ENCODE measurements around the gene GNAL. TPM values are rescaled to one million over a fixed set of nuclear protein-coding genes. Genes with fewer than 3 reads are reported as not detected.

Gene GNAL
- total and polyA plus RNA-seq, 2 experiments from 2014 or later = 7.5 to 21.6 TPM

DNA sequence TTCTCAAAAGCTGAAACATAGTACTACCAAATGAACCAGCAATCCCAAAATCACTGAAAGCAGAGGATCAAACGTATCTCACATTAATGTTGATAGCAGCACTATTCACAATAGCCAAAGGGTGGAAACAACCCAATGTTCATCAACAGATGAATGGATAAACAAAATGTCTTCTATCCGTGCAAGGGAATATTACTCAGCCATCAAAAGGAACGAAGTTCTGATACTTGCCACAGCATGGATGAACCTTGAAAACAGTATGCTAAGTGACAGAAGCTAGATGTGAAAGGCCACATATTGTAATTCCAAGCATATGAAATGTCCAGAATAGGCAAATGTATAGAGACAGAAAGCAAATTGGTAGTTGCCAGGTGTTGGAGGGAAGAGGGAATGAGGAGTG, 105.1 kb downstream of the GNAL start:
- no peak overlapping the region for H3K27ac Mint-ChIP-seq

DNA sequence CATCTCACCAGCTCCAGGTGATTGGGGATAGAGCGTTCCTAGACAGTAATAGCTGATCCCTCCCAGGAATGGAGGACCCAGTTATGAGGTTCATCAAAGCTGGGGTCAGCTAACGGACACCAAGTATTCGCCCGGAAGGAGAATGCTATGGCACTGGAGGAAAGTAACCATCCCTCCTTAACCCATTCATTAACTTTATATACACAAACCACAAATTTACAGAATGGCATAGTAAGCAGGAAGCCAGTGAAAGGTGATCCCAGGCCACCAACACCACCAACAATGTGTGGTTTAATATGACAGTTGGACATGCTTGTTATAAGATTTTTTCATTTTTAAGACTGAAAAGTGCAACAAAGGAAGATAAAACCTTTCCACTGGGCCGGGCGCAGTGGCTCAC, 106.9 kb downstream of the GNAL start:
- H3K36me3 Mint-ChIP-seq (ENCODE audit: low read depth) = peaks cover 7% of the 10 kb centered on the region; the same call in 2 of the 3 replicates
- H3F3A ChIP-seq (replicated peaks; ENCODE audit: low read depth) = no peaks in the 10 kb centered on the region
- no peak overlapping the region for H3K27ac Mint-ChIP-seq
- H3K27me3 Mint-ChIP-seq (ENCODE audit: insufficient read depth, low read depth, poor library complexity) = no peaks in the 10 kb centered on the region
- H3K27me3 ChIP-seq (ENCODE audit: insufficient read depth) = no peaks in the 10 kb centered on the region
- no peak overlapping the region for H3K27ac ChIP-seq (ENCODE audit: low read depth)
- DNase-seq (ENCODE audit: low spot score) = no peak
- H3K36me3 ChIP-seq (ENCODE audit: insufficient read depth) = no peaks in the 10 kb centered on the region; the same call in 1 of the 2 replicates
- H3K4me3 Mint-ChIP-seq = no peak overlapping the region
- peaks cover 18% of the 10 kb centered on the region; the same call in 2 of the 3 replicates for H3K4me1 Mint-ChIP-seq
- no peak for ATAC-seq
- peaks cover 2% of the 10 kb centered on the region; the same call in 1 of the 3 replicates for H3K9me3 Mint-ChIP-seq
- H3K9me2 ChIP-seq (ENCODE audit: insufficient read depth) = no peaks in the 10 kb centered on the region
- H3K4me3 ChIP-seq = no peak overlapping the region
- no peaks in the 10 kb centered on the region for H4K20me1 ChIP-seq (replicated peaks; ENCODE audit: insufficient read depth)
- no peak for TF ChIP-seq CREB1 (CRISPR knock-in tag; IDR thresholded peaks at IDR 0.05; ENCODE audit: low read depth)
- no peaks in the 10 kb centered on the region for H3K79me2 ChIP-seq (replicated peaks; ENCODE audit: insufficient read depth)
- H2AFZ ChIP-seq = no peak overlapping the region
- H3K4me2 ChIP-seq = no peak overlapping the region
- peaks cover 8% of the 10 kb centered on the region; the same call in 1 of the 2 replicates for H3K4me1 ChIP-seq (ENCODE audit: insufficient read depth)

More for the DNA sequence above, 105.1 kb downstream of the GNAL start:
- no peaks in the 10 kb centered on the region; the same call in 1 of the 2 replicates for H3K36me3 ChIP-seq (ENCODE audit: insufficient read depth)
- peaks cover 7% of the 10 kb centered on the region; the same call in 2 of the 3 replicates for H3K36me3 Mint-ChIP-seq (ENCODE audit: low read depth)
- no peak overlapping the region for H3K27ac ChIP-seq (ENCODE audit: low read depth)
- no peaks in the 10 kb centered on the region for H3F3A ChIP-seq (replicated peaks; ENCODE audit: low read depth)
- no peak for DNase-seq (ENCODE audit: low spot score)
- peaks cover 5% of the 10 kb centered on the region for H3K27me3 Mint-ChIP-seq (ENCODE audit: insufficient read depth, low read depth, poor library complexity)
- no peak overlapping the region for H3K4me2 ChIP-seq
- no peaks in the 10 kb centered on the region for H3K27me3 ChIP-seq (ENCODE audit: insufficient read depth)
- no peaks in the 10 kb centered on the region for H3K9me2 ChIP-seq (ENCODE audit: insufficient read depth)
- peaks cover 29% of the 10 kb centered on the region for H3K4me1 Mint-ChIP-seq
- H2AFZ ChIP-seq = no peak overlapping the region
- H3K4me3 Mint-ChIP-seq = no peak overlapping the region
- ATAC-seq = no peak
- no peak overlapping the region for H3K4me3 ChIP-seq
- TF ChIP-seq, protein P1, sequence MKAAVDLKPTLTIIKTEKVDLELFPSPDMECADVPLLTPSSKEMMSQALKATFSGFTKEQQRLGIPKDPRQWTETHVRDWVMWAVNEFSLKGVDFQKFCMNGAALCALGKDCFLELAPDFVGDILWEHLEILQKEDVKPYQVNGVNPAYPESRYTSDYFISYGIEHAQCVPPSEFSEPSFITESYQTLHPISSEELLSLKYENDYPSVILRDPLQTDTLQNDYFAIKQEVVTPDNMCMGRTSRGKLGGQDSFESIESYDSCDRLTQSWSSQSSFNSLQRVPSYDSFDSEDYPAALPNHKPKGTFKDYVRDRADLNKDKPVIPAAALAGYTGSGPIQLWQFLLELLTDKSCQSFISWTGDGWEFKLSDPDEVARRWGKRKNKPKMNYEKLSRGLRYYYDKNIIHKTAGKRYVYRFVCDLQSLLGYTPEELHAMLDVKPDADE (IDR thresholded peaks at IDR 0.05) = no peak
- no peaks in the 10 kb centered on the region for H4K20me1 ChIP-seq (replicated peaks; ENCODE audit: insufficient read depth)
- H3K79me2 ChIP-seq (replicated peaks; ENCODE audit: insufficient read depth) = no peaks in the 10 kb centered on the region
- H3K4me1 ChIP-seq (ENCODE audit: insufficient read depth) = peaks cover 26% of the 10 kb centered on the region
- H3K9me3 Mint-ChIP-seq = peaks cover 2% of the 10 kb centered on the region; the same call in 1 of the 3 replicates

DNA sequence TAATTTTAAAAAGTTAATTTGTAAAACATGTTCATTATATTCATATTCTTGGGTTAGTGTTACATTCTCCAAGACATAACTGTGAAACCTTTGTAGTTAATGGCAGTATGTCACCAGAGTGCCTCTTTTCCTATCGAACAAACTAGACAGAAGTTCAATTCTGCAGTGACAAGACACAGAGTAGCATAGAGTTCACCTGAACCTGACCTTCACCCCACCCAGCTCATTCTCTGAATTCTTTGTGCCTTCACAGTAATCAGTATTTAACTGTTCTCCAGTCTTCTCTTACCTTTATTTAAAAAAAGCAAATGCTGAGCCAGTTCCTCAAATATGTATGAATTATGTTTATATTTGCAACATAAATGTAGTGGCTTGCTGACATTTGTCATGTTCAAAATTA, 109.2 kb downstream of the GNAL start:
- no peaks in the 10 kb centered on the region; the same call in 1 of the 2 replicates for H3K4me1 ChIP-seq (ENCODE audit: insufficient read depth)
- H3K4me3 Mint-ChIP-seq = no peak overlapping the region
- H3K4me1 Mint-ChIP-seq = peaks cover 6% of the 10 kb centered on the region; the same call in 1 of the 3 replicates
- no peaks in the 10 kb centered on the region for H4K20me1 ChIP-seq (replicated peaks; ENCODE audit: insufficient read depth)
- H3F3A ChIP-seq (replicated peaks; ENCODE audit: low read depth) = no peaks in the 10 kb centered on the region
- no peak overlapping the region for H3K4me2 ChIP-seq
- H3K27me3 Mint-ChIP-seq (ENCODE audit: insufficient read depth, low read depth, poor library complexity) = no peaks in the 10 kb centered on the region
- DNase-seq (ENCODE audit: low spot score) = no peak
- peaks cover 2% of the 10 kb centered on the region; the same call in 1 of the 3 replicates for H3K9me3 Mint-ChIP-seq
- no peak overlapping the region for H2AFZ ChIP-seq
- H3K9me2 ChIP-seq (ENCODE audit: insufficient read depth) = no peaks in the 10 kb centered on the region
- no peaks in the 10 kb centered on the region for H3K27me3 ChIP-seq (ENCODE audit: insufficient read depth)
- no peak overlapping the region for H3K27ac ChIP-seq (ENCODE audit: low read depth)
- no peak overlapping the region for H3K27ac Mint-ChIP-seq
- H3K4me3 ChIP-seq = no peak overlapping the region
- peaks cover 7% of the 10 kb centered on the region; the same call in 2 of the 3 replicates for H3K36me3 Mint-ChIP-seq (ENCODE audit: low read depth)
- ATAC-seq = no peak
- H3K79me2 ChIP-seq (replicated peaks; ENCODE audit: insufficient read depth) = no peaks in the 10 kb centered on the region
- no peaks in the 10 kb centered on the region; the same call in 1 of the 2 replicates for H3K36me3 ChIP-seq (ENCODE audit: insufficient read depth)
- TF ChIP-seq STAT1 (IDR thresholded peaks at IDR 0.05; ENCODE audit: unreplicated experiment) (no peak), POLR2AphosphoS5 (IDR thresholded peaks at IDR 0.05; ENCODE audit: low read depth) (no peak)
- TF ChIP-seq, protein P2, sequence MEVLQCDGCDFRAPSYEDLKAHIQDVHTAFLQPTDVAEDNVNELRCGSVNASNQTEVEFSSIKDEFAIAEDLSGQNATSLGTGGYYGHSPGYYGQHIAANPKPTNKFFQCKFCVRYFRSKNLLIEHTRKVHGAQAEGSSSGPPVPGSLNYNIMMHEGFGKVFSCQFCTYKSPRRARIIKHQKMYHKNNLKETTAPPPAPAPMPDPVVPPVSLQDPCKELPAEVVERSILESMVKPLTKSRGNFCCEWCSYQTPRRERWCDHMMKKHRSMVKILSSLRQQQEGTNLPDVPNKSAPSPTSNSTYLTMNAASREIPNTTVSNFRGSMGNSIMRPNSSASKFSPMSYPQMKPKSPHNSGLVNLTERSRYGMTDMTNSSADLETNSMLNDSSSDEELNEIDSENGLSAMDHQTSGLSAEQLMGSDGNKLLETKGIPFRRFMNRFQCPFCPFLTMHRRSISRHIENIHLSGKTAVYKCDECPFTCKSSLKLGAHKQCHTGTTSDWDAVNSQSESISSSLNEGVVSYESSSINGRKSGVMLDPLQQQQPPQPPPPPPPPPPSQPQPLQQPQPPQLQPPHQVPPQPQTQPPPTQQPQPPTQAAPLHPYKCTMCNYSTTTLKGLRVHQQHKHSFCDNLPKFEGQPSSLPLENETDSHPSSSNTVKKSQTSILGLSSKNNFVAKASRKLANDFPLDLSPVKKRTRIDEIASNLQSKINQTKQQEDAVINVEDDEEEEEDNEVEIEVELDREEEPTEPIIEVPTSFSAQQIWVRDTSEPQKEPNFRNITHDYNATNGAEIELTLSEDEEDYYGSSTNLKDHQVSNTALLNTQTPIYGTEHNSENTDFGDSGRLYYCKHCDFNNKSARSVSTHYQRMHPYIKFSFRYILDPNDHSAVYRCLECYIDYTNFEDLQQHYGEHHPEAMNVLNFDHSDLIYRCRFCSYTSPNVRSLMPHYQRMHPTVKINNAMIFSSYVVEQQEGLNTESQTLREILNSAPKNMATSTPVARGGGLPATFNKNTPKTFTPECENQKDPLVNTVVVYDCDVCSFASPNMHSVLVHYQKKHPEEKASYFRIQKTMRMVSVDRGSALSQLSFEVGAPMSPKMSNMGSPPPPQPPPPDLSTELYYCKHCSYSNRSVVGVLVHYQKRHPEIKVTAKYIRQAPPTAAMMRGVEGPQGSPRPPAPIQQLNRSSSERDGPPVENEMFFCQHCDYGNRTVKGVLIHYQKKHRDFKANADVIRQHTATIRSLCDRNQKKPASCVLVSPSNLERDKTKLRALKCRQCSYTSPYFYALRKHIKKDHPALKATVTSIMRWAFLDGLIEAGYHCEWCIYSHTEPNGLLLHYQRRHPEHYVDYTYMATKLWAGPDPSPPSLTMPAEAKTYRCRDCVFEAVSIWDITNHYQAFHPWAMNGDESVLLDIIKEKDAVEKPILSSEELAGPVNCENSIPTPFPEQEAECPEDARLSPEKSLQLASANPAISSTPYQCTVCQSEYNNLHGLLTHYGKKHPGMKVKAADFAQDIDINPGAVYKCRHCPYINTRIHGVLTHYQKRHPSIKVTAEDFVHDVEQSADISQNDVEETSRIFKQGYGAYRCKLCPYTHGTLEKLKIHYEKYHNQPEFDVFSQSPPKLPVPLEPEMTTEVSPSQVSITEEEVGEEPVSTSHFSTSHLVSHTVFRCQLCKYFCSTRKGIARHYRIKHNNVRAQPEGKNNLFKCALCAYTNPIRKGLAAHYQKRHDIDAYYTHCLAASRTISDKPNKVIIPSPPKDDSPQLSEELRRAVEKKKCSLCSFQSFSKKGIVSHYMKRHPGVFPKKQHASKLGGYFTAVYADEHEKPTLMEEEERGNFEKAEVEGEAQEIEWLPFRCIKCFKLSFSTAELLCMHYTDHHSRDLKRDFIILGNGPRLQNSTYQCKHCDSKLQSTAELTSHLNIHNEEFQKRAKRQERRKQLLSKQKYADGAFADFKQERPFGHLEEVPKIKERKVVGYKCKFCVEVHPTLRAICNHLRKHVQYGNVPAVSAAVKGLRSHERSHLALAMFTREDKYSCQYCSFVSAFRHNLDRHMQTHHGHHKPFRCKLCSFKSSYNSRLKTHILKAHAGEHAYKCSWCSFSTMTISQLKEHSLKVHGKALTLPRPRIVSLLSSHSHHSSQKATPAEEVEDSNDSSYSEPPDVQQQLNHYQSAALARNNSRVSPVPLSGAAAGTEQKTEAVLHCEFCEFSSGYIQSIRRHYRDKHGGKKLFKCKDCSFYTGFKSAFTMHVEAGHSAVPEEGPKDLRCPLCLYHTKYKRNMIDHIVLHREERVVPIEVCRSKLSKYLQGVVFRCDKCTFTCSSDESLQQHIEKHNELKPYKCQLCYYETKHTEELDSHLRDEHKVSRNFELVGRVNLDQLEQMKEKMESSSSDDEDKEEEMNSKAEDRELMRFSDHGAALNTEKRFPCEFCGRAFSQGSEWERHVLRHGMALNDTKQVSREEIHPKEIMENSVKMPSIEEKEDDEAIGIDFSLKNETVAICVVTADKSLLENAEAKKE (CRISPR knock-in tag; IDR thresholded peaks at IDR 0.05) = no peak

Measured in GM23338 (cell line).